Measurements from ENCODE around the gene ALKBH8.

- TF ChIP-seq ZNF670 (tag by site-specific recombination; IDR thresholded peaks at IDR 0.05; ENCODE audit: low read depth) (no peak), ZNF366 (tag by site-specific recombination; conservative IDR thresholded peaks at IDR 0.05) (no peak), CTCF (tag by site-specific recombination; IDR thresholded peaks at IDR 0.05) (no peak), ZNF549 (tag by site-specific recombination; IDR thresholded peaks at IDR 0.05) (no peak), PBX3 (CRISPR knock-in tag; IDR thresholded peaks at IDR 0.05) (no peak), ZNF792 (tag by site-specific recombination; IDR thresholded peaks at IDR 0.05) (no peak), REST (tag by site-specific recombination; IDR thresholded peaks at IDR 0.05) (no peak), ZNF10 (tag by site-specific recombination; IDR thresholded peaks at IDR 0.05) (no peak), RBAK (tag by site-specific recombination; IDR thresholded peaks at IDR 0.05) (no peak), ZNF585B (tag by site-specific recombination; IDR thresholded peaks at IDR 0.05) (no peak), ZBTB7A (tag by site-specific recombination; IDR thresholded peaks at IDR 0.05; ENCODE audit: low read depth) (no peak), ZNF26 (tag by site-specific recombination; IDR thresholded peaks at IDR 0.05) (no peak)
These were observed 56.7 kb downstream of the ALKBH8 start for GRCh38 chr11:107508858-107509244.

All from HEK293 (cell line).